ENCODE data around the gene CSMD2.

GRCh38 chr1:33666616-33667015 is 498.4 kb downstream of the CSMD2 start:
- TF ChIP-seq SUZ12 (IDR thresholded peaks at IDR 0.05; ENCODE audit: extremely low read depth, insufficient read depth, insufficient read length) (no peak), ZNF274 (IDR thresholded peaks at IDR 0.05; ENCODE audit: low read depth, low read length) (no peak)

All from NT2/D1 (cell line).